A673 (cell line): ENCODE results near the gene PRTG. TPM values are rescaled to one million over a fixed set of nuclear protein-coding genes. Genes with fewer than 3 reads are reported as not detected.
A peak's percentile ranks its signal among the peaks of the same experiment; 100 is the strongest.

Experiments
- BruUV-seq: library from RNA; stranded (reverse); fragments of 400-500 nt; replicated peaks from 2 replicates; lab custom pipeline; 2021; lab: Mats Ljungman, UMichigan
- CTCF ChIA-PET: fragments of 300-600 bp; sonication (Branson Sonifier 250); formaldehyde crosslinking; loops from one replicate; lab custom pipeline; 2022; ENCODE audit warnings: antibody characterized with exemption; lab: Charles Lee
- POLR2A ChIA-PET: fragments of 300-600 bp; sonication (Branson Sonifier 250); formaldehyde crosslinking; loops from one replicate; lab custom pipeline; 2022; ENCODE audit warnings: antibody characterized with exemption; ENCODE audit not compliant: low non-redundant PET; lab: Charles Lee
- DNase-seq: peaks from one replicate; pipeline ENCODE4 v3.0.0-alpha.2; 2015; ENCODE audit warnings: low spot score
- H3K27ac ChIP-seq: fragments of 200-600 bp; sonication (generic); 2 replicates; pipeline ENCODE4 v1.5.1; 2016; ENCODE audit warnings: mixed run types, low read depth, mild to moderate bottlenecking, mixed read lengths, antibody characterized with exemption, low read length; ENCODE audit not compliant: poor library complexity, severe bottlenecking
- H3K27me3 ChIP-seq: fragments of 200-600 bp; sonication (generic); replicated peaks from 2 replicates; pipeline ENCODE4 v1.6.1; 2017; ENCODE audit warnings: mixed run types, low read depth, mild to moderate bottlenecking, mixed read lengths, antibody characterized with exemption, low read length; ENCODE audit not compliant: insufficient read depth, poor library complexity
- H3K36me3 ChIP-seq: fragments of 200-600 bp; sonication (generic); 2 replicates; pipeline ENCODE4 v1.6.1; 2016; ENCODE audit warnings: mixed run types, mild to moderate bottlenecking, mixed read lengths, antibody characterized with exemption, low read length; ENCODE audit not compliant: insufficient read depth, poor library complexity, severe bottlenecking
- H3K4me1 ChIP-seq: fragments of 200-600 bp; sonication (generic); 2 replicates; pipeline ENCODE4 v1.6.1; 2017; ENCODE audit warnings: mixed run types, mild to moderate bottlenecking, mixed read lengths, antibody characterized with exemption, low read length; ENCODE audit not compliant: insufficient read depth, poor library complexity, severe bottlenecking
- H3K4me3 ChIP-seq: fragments of 200-600 bp; sonication (generic); 2 replicates; pipeline ENCODE4 v1.5.1; 2016; ENCODE audit warnings: low read depth, mixed run types, mild to moderate bottlenecking, mixed read lengths, low read length; ENCODE audit not compliant: poor library complexity, severe bottlenecking
- H3K9me3 ChIP-seq: fragments of 200-600 bp; sonication (generic); 2 replicates; pipeline ENCODE4 v1.6.1; 2016; ENCODE audit warnings: mixed run types, low read depth, mild to moderate bottlenecking, mixed read lengths, antibody characterized with exemption, low read length; ENCODE audit not compliant: poor library complexity, severe bottlenecking
- CTCF ChIP-seq: fragments of 300-800, 200-600 bp; sonication (generic); conservative IDR thresholded peaks from 2 replicates; pipeline ENCODE4 v1.5.1; 2017; ENCODE audit warnings: low read depth, mild to moderate bottlenecking, antibody characterized with exemption, low read length, moderate library complexity, mixed read lengths
- EZH2 ChIP-seq: fragments of 200-600 bp; sonication (generic); IDR thresholded peaks from 2 replicates; pipeline ENCODE4 v1.6.1; 2017; ENCODE audit warnings: borderline replicate concordance, low read depth, mild to moderate bottlenecking, mixed read lengths, antibody characterized with exemption, low read length; ENCODE audit not compliant: poor library complexity, severe bottlenecking
- intact Hi-C: fragments of 100-400 bp; cut with micrococcal nuclease; formaldehyde crosslinking; loops from one replicate; pipeline ENCODE4 v1.10.0; 2022; ENCODE audit not compliant: unreplicated experiment
- total RNA-seq: library from RNA; stranded (reverse); gene quantifications from 2 replicates; pipeline ENCODE4 v1.2.3, GENCODE V29; 2021

PRTG gene
- total RNA-seq, 1 experiment from 2014 or later, result 0.02 TPM

GRCh38 chr15:55586808-55587207 is 156.1 kb downstream of the PRTG start:
- DNase-seq, result no peak
- no TSS peak for BruUV-seq
- POLR2A ChIA-PET, result interaction anchor here (0.7 kb wide), 1 partner anchor 79 kb away, joined by 30 read pairs; no protein-coding TSS in a partner anchor
- no peaks in the 10 kb centered on the region for H3K4me1 ChIP-seq
- H3K36me3 ChIP-seq, result no peaks in the 10 kb centered on the region
- no peaks in the 10 kb centered on the region for H3K9me3 ChIP-seq
- CTCF ChIA-PET, result no interaction called here
- peak overlapping the region; percentile 49 for H3K4me3 ChIP-seq
- H3K27ac ChIP-seq, result no peak overlapping the region
- peaks cover 42% of the 10 kb centered on the region for H3K27me3 ChIP-seq
- no peak for TF ChIP-seq EZH2
- TF ChIP-seq CTCF, result no peak
- intact Hi-C loops, result no loop called here

GRCh38 chr15:55576943-55577342 is 166.0 kb downstream of the PRTG start:
- no peak for DNase-seq
- TF ChIP-seq EZH2 (no peak), CTCF (no peak)
- ChIA-PET POLR2A (no interaction called here), CTCF (no interaction called here)
- no peaks in the 10 kb centered on the region for H3K4me1 ChIP-seq
- H3K27me3 ChIP-seq, result peaks cover 6% of the 10 kb centered on the region
- no TSS peak for BruUV-seq
- intact Hi-C loops, result no loop called here
- H3K9me3 ChIP-seq, result no peaks in the 10 kb centered on the region
- no peak overlapping the region for H3K27ac ChIP-seq
- no peaks in the 10 kb centered on the region for H3K36me3 ChIP-seq
- H3K4me3 ChIP-seq, result no peak overlapping the region

GRCh38 chr15:55574096-55574495 is 168.9 kb downstream of the PRTG start:
- H3K27me3 ChIP-seq, result no peaks in the 10 kb centered on the region
- H3K9me3 ChIP-seq, result no peaks in the 10 kb centered on the region
- DNase-seq, result no peak
- ChIA-PET POLR2A (no interaction called here), CTCF (no interaction called here)
- no peaks in the 10 kb centered on the region for H3K36me3 ChIP-seq
- BruUV-seq, result no TSS peak
- TF ChIP-seq CTCF, result no peak
- TF ChIP-seq EZH2, result no peak
- H3K27ac ChIP-seq, result no peak overlapping the region
- no peak overlapping the region for H3K4me3 ChIP-seq
- no peaks in the 10 kb centered on the region for H3K4me1 ChIP-seq
- intact Hi-C loops, result no loop called here
